ENCODE data around the gene CIAPIN1.
"Not testable (repeated sequence)": the region's sequence is repeated elsewhere in the genome, so short reads cannot be mapped to it uniquely, and the experiment has no call there.

Gene CIAPIN1

DNA sequence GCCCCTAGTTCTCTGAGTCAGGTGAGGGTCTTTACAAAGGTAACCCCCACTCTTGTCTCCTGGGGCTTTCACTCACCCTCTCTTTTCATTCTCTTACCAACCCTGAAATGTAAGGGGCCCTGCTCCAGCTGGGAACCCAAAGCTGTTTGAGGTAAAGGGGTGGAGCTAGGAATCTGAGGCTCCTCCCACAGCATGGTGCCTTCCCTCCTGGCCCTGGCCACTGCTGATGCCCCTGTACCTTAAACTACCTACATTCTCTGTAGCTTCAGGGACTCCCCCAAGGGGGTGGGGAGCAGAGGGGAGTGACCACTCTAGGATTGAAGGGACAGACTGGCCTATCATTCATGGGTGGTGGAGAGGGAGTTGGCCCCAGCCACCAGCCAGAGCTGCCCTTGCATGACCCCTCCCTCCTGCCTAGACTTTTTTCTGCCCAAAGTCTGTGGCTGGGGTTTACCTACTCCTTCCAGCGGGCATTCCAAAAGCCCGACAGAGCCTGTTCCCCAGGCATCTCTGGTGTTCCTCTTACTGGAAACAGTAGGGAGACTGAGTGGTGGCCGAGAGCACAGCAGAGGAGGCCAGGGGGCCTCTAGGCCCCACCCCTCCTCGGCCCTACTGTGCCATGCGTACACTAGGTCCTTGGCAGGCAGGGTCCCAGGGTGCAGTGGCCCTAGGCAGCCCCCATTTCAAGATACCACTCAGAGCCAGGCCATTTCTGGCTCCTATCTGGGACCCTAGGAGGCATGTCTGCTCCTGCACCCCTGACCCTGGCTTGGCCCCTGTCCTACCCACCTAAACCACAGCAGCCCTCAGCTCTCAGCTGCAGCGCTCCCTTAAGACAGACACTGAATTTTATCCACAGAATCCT, 29.6 kb upstream of the CIAPIN1 start:
- no peak for DNase-seq

DNA sequence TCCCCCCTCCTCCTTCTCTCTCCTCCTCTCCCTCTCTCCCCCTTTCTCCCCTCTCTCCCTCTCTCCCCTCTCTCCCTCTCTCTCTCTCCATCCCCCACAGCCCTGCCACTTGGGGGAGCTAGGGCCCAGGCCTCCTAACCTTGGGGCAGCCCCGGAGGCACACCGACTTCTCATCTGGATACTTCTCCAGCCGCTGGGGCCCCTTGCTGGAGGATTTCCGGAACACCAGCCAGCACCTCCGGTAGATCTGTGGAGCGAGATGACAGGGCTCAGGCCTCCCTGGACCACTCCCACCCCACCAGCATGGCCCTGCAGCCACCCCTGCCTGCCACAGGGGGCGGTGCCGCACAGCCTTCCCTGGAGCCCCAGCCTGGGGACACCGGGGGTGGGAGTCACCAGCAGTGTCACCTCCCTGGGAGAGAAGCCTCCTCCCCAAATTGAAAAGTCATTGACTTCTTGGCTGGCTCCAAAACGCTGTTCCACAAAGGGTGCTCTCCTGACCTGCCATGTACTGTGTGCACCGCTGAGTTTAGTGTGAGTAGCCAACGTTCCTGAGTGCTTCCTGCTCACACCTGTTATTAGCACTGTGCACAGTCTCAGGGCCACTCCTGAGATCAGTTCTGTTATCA, 28.6 kb upstream of the CIAPIN1 start:
- peak; percentile 53 for DNase-seq

GRCh38 chr16:57474671-57475661, 27.8 kb upstream of the CIAPIN1 start:
- no peak for DNase-seq

GRCh38 chr16:57473906-57474305, 26.7 kb upstream of the CIAPIN1 start:
- no peak for DNase-seq

DNA sequence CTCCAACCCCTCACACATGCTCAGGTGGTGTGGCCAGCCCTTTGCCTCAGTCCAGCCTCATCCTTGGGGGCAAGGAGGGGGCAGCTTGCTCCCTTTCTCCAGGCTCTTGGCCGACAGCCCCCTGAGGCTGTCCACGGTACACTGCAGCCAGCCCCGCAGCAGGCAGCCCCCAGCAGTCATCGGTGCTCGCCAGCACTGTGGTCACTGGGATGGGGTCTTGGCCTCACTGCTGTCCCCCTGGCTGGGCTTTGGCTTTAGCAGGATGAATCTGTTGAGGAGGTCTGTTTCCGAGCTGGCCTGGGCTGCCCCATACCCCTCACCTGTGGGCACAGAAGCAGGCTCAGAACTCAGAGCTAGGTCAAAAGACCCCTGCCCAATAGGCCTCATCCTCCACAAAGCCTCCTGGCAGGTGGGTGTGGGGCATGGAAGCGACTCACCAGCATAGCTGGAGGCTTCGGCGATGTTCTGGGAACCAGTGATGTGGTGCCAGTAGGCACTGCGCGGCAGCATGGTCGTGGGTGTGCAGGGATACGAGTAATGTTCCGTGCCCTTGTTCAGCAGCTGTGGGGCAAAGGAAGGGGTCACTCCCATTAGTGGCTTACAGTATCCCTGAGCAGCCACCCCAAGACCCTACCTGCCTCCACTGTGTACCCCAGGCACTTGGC, 26.1 kb upstream of the CIAPIN1 start:
- DNase-seq = no peak

- DNase-seq = no peak
These were observed 25.5 kb upstream of the CIAPIN1 start for GRCh38 chr16:57472665-57473060.

DNA sequence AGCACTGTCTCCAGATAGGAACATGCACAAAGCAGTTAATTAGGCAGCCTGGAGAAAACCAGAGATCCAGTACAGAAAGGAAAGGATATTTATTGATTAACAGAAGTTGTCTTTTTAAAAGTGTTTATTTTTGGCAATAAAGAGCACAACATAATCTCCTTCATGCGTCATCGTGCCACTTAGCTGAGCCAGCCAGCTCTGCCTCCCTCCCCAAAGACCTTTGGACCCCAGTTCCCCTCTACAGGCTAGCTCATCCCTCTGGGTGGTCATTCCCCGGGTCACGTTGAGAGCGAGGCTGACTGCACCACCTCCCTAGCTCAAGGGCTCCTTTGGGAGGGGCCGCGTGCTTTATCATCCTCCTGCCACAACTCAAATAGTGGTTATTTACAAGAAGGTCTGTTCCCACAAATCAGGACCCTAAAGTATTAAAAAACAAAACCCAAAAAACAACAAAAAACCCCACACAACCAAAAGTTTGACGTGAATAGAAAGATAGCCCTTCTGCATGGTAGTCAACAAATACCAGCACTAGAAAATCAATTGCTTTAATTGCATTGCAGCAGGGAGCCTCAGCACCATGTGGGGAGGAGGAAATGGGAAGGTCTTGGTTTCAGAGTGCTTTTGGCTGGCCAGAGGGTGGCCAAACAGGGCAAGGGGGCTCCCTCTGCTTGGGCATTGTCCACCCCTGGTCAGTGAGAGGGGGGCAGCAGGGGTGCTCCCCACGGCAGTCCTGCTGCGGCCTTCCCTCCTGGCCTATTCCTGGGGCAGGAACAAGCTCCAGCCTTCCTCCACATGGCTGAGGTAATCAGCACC, 24.9 kb upstream of the CIAPIN1 start:
- DNase-seq = no peak

- no peak for DNase-seq
These were observed 24.0 kb upstream of the CIAPIN1 start for GRCh38 chr16:57471209-57471608.

- DNase-seq = no peak
These were observed 23.5 kb upstream of the CIAPIN1 start for GRCh38 chr16:57470711-57471110.

- no peak for DNase-seq
These were observed 22.8 kb upstream of the CIAPIN1 start for GRCh38 chr16:57469917-57470470.

GRCh38 chr16:57469046-57469445, 21.9 kb upstream of the CIAPIN1 start:
- no peak for DNase-seq

DNA sequence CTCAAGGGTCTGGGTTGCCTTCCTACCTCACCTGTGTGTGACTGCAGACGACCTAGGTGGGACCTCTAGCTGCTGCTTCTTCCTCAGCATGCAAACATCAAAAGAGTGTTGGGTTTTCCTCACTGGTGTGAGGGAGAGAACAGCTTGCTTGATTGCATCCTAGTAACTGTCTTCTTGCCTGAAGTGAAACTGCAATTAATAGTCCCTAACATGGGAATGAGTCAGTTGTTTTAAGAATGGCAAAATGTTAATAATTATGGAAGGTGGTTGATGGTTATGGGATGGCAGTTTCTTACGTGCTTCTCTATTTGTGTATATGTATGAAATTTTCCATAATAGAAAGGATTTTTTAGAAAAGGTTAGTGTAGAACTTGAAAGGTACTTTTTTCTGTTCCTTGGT, 21.2 kb upstream of the CIAPIN1 start:
- no peak for DNase-seq

DNA sequence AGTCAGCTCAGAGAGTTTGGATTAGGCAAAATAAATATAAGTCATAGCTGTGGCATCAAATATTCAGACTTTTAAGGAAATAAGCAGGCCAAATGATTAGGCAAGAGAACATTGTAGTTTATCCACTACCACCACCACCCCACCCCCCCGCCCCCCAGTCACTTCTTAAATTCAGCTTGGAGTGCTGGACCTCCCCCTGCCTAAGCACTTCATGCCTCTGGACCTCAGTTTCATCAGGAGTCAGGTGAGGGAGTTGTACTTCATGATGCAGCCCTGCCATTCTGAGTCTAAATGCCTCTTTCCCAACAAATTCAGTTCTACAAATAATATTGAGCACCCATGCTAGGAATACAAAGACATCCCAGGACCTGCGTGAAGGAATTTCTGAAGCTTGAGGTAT, 17.3 kb upstream of the CIAPIN1 start:
- no peak for DNase-seq

DNA sequence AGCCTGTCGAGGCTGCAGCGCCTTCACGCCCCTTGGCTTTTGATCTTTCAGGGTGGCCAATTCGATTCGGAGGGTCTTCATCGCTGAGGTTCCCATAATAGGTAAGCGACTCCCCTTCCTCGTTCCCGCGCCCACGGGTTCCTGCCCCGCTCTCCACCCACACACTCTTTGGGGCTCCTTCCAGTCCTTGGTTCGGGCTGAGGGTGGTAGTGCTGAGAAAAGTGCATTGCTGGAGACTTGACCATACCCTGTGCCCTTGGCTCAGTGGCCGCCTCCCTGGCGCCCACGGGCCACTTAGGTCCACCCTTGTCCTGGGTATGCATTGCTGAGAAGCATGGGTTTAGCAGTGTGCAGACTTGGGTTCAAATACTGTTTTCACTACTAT, 15.8 kb upstream of the CIAPIN1 start:
- no peak for DNase-seq

- peak; percentile 79 for DNase-seq
These were observed 15.2 kb upstream of the CIAPIN1 start, which contains the start of gene POLR2C for GRCh38 chr16:57462209-57462977. Gene POLR2C (plus strand): TSS chr16:57462679. CDS start chr16:57462725, 46 bp downstream.

DNA sequence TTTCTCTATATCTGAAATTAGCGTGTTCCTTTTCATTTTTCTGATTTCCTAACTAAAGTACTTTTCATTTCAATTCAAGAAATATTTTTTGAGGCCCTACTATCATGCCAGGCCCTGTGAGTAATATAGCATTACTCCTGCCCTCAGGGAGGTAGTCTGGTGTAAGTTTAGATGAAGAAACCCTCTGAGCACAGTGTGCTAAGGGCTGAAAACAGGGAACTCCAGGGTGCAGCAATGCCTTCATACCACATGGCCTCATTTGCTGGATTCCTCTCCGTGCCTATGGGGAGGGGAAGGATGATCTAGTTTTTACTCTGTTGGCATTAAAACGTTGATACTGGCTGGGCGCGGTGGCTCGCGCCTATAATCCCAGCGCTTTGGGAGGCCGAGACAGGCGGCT, 4.8 kb upstream of the CIAPIN1 start:
- DNase-seq = no peak

GRCh38 chr16:57446531-57447185, 527 bp downstream of the CIAPIN1 start:
- DNase-seq = peak; percentile 31

GRCh38 chr16:57445510-57445909, 1.7 kb downstream of the CIAPIN1 start:
- DNase-seq = no peak

- DNase-seq = no peak
These were observed 2.5 kb downstream of the CIAPIN1 start for GRCh38 chr16:57444711-57445110.

DNA sequence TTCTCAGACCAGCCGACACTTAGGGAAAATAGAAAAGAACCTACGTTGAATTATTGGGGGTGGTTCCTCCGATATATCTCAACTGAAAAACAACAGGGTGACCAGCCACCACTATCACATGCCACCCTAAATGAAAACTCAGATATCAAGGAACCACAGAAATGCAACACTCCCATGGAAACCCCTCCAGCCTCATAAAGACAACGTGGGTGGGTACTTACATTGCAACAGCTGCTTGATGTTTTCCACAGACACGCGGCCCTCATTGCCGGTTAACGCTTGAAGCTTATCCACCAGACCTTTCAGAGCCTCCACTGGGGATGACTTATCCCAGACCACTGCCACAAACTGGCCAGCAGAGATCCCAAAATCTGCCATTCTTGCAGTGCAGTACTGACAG, 6.6 kb downstream of the CIAPIN1 start:
- DNase-seq = not testable (repeated sequence)
